ENCODE measurements around the gene WDFY3.

WDFY3 gene, protein sequence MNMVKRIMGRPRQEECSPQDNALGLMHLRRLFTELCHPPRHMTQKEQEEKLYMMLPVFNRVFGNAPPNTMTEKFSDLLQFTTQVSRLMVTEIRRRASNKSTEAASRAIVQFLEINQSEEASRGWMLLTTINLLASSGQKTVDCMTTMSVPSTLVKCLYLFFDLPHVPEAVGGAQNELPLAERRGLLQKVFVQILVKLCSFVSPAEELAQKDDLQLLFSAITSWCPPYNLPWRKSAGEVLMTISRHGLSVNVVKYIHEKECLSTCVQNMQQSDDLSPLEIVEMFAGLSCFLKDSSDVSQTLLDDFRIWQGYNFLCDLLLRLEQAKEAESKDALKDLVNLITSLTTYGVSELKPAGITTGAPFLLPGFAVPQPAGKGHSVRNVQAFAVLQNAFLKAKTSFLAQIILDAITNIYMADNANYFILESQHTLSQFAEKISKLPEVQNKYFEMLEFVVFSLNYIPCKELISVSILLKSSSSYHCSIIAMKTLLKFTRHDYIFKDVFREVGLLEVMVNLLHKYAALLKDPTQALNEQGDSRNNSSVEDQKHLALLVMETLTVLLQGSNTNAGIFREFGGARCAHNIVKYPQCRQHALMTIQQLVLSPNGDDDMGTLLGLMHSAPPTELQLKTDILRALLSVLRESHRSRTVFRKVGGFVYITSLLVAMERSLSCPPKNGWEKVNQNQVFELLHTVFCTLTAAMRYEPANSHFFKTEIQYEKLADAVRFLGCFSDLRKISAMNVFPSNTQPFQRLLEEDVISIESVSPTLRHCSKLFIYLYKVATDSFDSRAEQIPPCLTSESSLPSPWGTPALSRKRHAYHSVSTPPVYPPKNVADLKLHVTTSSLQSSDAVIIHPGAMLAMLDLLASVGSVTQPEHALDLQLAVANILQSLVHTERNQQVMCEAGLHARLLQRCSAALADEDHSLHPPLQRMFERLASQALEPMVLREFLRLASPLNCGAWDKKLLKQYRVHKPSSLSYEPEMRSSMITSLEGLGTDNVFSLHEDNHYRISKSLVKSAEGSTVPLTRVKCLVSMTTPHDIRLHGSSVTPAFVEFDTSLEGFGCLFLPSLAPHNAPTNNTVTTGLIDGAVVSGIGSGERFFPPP (N-terminal part only)

DNA sequence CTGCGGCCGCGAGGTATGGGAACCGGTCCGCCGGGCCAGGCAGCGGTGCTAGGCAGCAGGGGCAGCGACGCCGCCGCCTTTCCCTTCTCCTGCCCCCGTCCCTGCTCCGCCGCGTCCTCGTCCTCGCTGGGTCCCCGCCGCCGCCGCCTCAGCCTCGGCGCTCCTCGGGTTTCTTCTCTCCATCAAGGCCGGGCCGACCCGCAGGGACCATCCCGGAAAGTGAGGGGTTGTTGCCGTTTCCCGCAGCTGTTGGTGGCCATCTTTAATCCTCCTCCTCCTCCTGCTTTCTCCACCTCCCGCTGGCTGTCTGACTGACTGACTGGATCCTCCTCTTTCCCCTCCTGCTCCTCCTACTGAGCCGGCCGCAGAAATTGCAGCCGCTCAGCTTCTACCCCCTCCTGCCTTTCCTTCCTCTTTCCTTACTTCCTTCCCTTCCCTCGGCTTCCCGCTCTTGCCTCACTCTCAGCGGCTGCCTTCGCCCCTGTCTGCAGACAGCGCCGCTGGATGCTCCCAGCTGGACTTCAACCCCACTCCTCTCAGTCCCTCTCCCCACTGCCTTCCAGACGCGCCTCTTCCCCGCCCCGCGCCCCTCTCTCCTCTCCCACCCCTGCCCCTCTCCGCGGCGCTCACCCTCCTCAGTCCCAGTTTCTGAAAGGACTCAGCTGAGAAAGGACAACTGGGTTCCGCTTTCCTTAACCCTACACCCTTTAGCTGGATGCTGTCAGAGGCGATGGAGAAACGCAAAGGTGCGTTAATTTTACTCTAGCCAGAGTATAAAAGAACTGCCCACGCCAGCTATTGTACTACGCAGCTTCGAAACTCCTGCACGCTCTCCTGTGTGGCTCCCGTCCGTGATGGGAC is at the start of gene WDFY3:
Gene WDFY3 (minus strand): TSS at position 309 of the 861 bp plus-strand sequence. CDS start 106,099 bp downstream, outside the sequence.
- peak; percentile 56 for DNase-seq

DNA sequence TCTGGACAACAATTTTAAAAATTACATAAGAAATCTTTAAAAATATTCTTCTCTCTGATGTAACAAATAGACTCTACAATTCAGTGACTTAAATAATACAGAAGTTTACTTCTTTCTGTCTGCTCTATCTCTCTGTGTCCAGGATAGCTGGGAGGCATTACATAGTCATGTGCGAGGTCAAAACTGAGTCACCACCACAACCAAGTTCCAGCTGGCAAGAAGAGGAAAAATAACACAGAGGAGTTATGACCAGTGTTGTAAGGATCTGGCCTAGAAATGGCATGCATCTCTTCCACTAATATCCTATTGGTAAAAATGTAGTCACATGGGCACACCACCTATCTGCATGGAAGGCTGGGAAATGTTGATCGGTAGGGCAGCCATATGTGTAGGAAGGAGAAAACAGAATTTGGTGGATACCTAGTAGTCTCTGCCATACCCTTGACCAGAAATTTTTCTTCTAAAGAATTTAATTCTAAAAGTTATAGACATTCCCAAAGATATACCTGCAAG is 39.4 kb upstream of the WDFY3 start:
- DNase-seq: no peak

DNA sequence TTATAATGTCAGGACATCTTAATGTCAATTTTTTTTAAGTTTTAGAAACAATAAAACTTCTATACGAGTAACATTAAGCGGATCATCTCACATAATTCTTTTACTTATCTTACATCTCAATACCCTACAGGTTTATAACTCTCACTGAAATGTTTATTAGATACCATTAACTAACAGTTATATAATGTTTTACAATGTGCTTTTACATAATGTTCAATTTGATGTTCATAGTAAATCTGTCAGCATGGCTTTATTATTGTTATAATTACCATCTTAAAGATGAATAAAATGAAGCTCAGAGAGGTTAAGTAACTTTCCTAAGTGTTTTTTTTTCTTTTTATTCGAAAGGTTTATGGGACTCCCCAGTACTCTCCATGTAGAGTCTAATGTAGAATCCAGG is 33.9 kb upstream of the WDFY3 start:
- no peak for DNase-seq

DNA sequence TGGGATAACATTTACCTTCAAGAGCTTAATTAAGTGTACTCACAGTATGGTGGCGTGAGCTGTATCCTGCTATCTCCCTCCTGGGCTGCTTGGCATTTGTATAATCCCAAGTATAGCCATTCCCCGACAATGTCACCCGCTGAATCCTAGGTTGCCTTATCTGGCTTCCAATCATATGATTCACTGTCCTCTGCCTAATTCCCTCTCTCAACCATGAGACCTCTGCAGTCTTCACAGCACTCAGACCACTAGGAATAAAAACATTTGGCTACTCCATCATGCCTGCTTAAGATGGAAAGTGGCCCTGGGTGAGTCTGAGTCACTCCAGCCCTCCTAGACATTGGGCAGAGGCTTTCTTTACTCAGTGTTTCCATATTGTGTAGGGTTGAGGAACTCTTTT is 28.9 kb upstream of the WDFY3 start:
- DNase-seq: no peak

DNA sequence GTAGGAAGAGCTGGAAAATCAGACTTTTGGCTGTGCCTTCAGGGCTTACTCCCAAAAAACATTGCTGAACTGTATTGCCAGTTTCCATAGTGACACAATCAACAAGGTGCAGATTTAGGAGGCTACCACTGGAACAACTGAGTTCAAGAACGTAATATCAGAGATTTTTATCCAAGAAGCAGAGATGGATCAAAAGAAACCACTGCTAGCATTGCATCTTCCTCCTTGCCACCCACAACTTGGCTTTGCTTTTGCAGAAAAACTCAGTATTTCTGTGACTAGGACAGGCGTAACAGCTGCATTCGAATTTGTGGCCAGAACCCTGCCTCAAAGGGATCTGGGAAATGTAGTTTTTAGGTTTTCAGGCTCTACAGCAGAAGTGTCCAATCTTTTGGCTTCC is 27.8 kb upstream of the WDFY3 start:
- no peak for DNase-seq

DNA sequence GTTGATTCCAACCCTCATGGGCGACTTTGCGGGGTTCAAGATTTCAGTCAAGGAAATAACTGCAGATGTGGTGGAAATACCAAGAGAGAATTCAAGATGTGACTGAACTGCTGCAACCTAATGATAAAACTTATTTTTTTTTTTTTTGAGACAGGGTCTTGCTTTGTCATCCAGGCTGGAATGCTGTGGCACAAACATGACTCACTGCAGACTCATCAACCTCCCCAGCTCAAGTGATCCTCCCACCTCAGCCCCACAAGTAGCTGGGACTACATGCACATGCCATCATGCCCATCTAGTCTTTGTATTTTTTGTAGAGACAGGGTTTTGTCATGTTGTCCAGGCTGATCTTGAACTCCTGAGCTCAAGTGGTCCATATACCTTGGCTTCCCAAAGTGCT is 19.5 kb upstream of the WDFY3 start:
- no peak for DNase-seq

DNA sequence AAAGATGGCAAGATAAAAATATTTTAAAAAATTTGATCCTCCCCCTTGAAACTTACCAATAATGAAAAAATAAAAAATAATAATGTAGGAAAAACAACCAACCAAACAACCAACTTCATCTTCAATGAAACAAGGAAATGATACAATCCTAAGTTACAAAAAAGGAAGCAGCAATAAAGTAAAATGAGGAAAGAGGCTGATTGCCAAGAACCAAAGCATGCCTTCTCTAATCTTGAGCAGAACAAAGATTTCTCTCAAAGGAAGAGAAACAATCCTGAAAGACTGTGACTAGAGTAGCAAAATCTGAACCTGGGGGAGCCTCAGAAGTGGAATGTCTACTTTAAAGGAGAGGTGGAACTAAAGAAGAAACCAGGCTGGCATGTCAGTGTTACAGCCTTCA is 10.9 kb upstream of the WDFY3 start:
- DNase-seq: no peak

DNA sequence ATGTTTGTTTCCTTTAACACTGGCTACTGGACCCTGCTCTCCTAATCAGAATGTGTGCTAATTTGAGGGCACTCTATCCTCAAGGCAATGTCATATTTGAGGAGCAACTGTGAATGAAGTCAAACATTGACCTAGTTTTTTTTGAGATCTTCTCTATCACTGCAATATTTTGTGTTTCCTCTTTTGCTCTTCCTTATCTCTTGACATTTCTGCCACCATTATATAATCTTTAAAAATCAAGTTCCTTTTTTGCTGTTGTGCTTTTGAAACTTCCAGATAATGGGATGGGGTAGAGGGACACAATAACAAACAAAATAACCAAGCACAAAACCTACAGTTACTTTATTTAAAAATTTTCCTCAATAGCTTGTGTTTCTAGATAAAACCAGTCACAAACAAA is 7.4 kb upstream of the WDFY3 start:
- no peak for DNase-seq

DNA sequence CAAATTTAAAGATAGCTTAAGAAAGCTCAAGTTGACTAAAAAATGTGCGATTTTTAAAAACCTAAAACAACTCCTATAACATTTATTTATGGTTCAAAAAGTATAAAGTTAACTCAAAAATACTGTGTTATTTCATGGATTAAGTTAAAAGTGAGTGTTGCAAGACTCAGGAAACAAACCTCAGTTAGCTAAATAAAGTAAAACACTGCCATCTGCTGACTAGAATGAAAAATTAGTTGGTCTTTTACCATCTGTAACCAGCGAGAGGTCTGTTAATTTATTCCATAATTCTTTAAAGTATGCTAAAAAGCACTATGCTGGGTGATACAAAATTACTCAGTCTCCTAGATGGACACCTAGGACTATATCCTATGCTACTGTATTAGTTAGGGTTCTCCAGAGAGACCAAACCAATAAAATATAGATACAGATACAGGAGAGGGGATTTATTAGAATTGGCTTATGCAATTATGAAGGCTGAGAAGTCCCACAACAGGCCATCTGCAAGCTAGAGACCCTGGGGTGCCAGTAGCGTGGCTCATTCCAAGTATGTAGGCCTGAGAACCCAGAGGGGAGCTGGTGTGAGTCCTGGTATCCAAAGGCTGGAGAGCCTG is 4.9 kb upstream of the WDFY3 start:
- DNase-seq: peak; percentile 3

DNA sequence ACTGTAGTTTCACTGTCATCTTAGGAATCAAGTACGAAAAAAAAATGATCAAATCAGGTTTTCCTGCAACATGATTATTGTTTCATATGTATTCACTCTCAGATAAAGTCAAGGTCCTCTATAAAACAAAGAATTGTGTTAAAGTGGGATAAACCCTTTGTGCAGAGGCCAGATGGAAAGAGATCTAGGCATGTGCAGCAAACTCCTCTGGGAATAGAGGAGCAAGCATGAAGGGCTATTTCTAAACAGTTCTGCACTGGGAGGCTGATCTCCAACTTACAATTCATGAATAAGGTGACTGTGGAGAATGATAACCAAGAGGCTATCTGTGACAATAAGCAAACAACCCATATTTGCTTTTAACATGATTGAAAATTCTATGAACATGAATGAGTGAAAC is 2.4 kb upstream of the WDFY3 start:
- no peak for DNase-seq

DNA sequence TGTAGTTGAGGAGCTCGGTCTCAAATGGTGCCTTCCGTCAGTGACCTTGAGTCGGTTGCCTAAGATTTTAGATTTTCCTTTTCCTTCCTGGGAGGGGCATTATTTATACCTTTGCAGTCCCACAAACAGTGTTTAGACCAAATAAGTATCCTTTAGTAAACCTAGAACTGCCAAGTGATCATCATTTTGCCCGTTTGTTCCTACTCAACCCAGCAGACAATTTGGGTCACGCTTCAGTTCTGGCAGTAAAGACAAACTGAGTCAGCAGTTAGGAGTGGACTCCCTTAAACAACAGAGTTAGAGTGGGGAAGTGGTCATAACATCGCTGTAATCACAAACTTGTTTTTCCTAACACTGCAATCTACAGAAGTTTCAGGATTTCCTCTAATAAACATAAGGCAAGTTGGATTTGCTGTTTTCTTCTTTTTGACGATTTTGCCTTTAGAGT is 777 bp upstream of the WDFY3 start:
- DNase-seq: no peak

DNA sequence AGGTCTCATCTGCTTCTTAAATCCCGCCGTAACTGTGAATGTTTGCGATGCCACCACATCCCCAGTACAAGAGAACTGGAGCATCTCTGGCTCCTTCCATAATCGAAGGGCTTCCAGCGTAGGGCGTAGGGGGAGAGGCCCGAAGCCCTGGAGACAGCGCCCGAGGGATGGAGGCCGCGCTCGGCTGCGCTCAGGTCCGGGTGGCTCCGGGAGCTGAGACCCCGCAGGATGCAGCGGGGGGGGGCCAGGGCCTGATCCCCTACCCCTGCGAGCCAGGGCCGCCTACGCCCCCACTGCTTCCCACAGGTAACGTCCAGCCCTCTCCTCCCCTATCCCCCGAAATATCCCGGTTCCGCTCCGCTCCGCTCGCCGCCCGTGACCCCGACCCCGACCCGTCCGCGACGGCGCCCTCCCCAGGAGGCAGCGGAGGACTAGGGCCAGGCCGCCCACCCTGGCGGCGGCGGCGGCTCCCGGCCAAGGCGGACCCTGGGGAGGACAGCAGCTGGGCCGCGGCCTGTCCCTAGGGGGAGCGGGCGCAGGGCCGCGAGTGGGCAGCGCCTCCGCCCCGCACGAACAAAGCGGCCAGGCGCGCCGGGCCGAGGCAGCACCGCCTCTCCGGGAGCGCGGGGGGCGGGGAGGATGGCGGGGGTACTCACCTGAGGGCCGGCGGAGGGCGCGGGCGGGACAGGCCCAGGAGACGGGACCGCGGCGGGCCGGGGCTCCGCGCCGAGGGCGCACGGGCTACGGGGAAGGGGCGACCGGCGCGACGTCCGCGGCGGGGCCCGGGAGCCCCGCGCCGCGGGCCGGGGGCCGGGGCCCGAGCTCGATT is 723 bp downstream of the WDFY3 start:
- DNase-seq: peak; percentile 5

DNA sequence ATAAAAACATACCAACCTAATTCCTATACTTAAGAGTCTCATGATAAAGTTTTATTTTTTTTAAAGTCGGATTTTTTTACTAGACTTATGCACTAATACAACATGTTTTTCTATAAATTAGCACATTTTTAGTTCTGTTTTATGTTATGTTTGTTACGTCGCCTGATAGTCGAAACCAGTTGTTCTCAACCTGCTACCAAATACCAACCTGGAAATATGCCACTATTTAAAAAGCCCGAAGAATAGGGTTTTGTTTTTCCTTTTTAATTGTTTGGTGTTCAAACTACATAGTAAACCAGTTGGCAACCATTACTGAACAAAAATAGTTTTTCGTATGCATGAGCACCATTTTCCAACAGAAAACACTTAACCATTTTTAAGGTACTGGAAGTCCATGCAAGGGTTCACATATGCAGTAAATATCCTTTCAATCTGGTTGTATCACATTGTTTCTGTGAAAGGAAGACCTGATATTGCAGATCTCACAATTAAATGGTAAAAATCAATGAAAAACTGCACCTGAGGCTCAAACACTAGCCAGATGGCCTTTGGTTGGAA is 1.4 kb downstream of the WDFY3 start:
- DNase-seq: no peak

DNA sequence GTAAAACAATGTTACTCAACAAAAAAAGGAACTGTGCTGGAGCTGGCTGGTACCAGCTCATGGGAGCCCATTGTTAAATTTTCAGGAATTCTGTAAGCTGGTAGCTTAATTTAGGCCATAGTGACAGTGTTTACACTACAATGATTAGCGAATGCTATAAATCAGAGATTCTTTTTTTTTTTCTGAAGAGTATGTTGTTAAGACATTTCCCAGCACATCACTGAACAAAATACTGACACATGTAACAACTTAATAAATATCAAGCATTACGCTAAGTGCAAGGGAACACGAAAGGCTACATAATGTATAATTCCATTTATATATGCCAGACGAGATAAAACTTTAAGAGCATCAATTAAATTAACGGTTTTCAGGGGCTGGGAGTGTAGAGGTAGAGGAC is 4.4 kb downstream of the WDFY3 start:
- no peak for DNase-seq

DNA sequence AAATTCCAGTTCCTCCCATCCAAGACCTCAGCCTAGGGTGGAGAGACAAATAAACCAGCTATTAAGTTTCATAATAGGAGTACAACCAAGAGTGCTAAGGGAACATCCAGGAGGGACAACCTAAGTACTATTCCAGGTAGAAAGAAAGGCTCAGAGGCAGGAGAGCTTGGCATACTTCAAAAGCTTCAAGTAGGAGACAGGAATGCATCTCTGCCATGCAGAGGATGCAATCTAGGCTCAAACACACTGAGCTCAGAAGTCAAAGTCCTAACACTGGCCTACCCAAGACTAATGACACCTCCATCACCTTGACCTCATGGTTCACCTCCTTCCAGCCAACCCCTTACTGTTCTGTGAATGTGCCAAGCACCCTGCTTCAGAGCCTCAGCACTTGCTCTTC is 8.1 kb downstream of the WDFY3 start:
- DNase-seq: no peak

DNA sequence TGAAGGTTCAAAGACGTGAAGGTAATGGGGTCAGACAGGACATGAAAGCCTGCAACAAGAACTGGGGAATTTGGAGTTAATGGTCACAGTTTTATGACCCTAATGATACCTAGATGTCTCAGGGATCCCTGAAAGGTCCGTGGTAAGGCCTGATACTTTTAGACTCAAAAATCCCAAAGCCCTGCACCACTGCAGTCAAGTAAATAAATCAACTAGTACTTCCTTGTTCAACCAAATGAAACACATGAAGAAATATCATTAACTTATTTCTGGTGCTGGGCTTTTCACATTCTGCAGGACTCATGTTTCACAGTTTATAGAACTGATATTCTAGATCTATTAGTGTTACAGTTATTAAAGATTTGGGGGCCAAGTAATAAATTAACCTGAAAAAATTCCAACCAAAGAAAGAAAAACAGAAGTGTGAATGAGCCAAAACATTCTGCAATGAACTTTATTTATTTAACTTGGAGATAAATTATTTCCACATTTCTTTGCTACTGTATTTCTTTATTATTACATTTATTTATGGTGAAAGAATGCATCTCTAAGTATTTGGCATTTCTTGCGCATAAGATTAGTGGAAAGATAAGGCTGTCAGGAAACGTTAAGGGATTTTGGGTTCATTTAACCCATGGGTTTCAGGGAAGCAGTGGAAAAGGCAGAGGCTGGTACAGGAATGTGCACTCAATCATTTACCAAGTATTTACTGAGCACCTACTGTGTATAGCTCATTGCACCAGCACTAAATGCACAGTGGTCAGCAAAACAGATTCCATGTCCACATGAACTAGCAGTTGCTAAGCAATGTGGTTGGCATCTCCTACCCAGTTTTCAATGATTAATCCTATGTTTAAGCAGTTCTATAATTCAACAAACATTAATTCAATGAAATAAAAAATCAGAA is 8.7 kb downstream of the WDFY3 start:
- no peak for DNase-seq

DNA sequence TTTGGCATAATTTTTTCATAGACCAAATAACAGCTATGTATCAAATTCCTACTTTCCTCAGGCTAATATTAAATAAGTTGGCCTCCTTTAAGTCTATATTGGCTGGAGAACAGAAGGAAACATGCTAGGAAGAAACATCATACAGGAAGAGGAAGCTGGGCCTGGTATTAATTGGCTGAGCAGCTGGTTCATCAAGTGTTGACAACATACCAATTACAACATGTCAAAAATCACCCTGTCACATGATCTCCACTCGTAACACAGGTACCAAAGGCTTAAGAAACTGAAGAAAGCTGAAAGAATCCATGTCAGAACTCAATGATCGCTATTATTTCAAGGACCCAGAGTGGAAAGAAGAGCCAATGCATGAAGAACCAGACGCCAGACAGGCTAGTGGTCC is 10.5 kb downstream of the WDFY3 start:
- DNase-seq: peak; percentile 37

DNA sequence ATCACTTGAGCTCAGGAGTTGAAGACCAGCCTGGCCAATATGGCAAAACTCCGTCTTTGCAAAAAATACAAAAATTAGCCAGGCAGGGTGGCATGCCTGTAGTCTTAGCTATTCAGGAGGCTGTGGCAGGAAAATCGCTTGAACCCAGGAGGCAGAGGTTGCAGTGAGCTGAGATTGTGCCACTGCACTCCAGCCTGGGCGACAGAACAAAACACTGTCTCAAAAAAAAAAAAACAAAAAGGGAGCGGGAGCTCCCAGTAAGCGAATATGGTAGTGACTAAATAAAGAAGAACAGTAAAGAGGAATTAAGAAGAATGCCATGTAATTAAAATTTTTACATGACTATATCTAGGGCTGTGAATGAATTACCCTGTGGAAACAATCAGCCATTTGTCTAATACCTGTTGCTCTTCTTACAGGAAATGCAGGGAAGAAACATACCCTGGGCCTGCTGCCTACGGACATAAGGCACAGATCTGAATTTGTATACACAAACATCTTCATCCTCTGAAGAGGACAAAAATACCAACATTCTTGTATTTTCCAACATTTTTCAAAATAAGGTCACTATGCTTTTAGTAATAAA is 11.4 kb downstream of the WDFY3 start:
- DNase-seq: no peak

DNA sequence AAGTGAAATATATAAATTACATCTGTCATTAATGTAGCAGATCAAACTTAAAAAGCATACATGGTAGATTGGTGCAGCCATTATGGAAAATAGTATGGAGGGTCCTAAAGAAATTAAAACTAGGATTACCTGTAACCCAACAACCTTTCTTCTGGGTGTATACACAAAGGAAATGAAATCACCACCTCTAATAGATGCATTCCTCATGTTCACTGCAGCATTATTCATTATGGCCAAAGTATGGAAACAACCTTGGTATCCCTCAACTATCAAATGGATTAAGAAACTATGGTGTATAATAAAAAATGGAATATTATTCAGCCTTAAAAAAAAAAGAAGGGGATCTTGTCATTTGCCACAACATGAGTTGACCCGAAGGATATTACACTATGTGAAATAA is 13.7 kb downstream of the WDFY3 start:
- DNase-seq: no peak
